K562 (cell line): Measurements from ENCODE around the gene PDIA5. TPM values are rescaled to one million over a fixed set of nuclear protein-coding genes. Genes with fewer than 3 reads are reported as not detected.

Source experiments
- ADNP ChIP-seq: fragments of 200-800 bp; sonication (Bioruptor generic); IDR thresholded peaks from 2 replicates; pipeline ENCODE4 v1.6.1; 2016; ENCODE audit warnings: missing genetic modification characterization, missing compliant biosample characterization
- CBFA2T3 ChIP-seq: fragments of 450-650 bp; IDR thresholded peaks from 2 replicates; pipeline ENCODE4 v1.6.1; 2017
- CTCFL ChIP-seq: IDR thresholded peaks from 2 replicates; pipeline ENCODE4 v1.6.1; 2011; ENCODE audit warnings: borderline replicate concordance, low read depth, mild to moderate bottlenecking, moderate library complexity, low read length; ENCODE audit not compliant: insufficient read depth, poor library complexity, severe bottlenecking
- EP400 ChIP-seq: fragments of 450-650 bp; IDR thresholded peaks from 2 replicates; pipeline ENCODE4 v1.6.1; 2017; ENCODE audit warnings: antibody characterized with exemption, mild to moderate bottlenecking, moderate library complexity
- HEY1 ChIP-seq: fragments of 250-450 bp; sonication (Bioruptor Pico); IDR thresholded peaks from 2 replicates; pipeline ENCODE4 v1.5.0; 2020; ENCODE audit warnings: mild to moderate bottlenecking, moderate library complexity, borderline replicate concordance
- HMGXB4 ChIP-seq: sonication (generic); formaldehyde crosslinking; IDR thresholded peaks from 2 replicates; pipeline ENCODE4 v1.8.1; 2023; ENCODE audit warnings: mild to moderate bottlenecking, missing genetic modification reagents
- KAT2B ChIP-seq: IDR thresholded peaks from one replicate; pipeline ENCODE4 v1.6.1; 2012; ENCODE audit warnings: low read depth, mild to moderate bottlenecking, control low read depth, inconsistent platforms, low read length, moderate library complexity
- KDM1A ChIP-seq, 2 experiments: fragments of 450-650 bp; IDR thresholded peaks; 2 replicates each; pipeline ENCODE4 v1.6.1; 2016; ENCODE audit warnings: mild to moderate bottlenecking in 2 of 2
- LARP7 ChIP-seq: fragments of 450-650 bp; IDR thresholded peaks from 2 replicates; pipeline ENCODE4 v1.6.1; 2016
- MAZ ChIP-seq, 2 experiments: fragments of 450-650 bp in 1 of 2; sonication (generic) in 1 of 2; formaldehyde crosslinking; IDR thresholded peaks in 1 of 2; conservative IDR thresholded peaks in 1 of 2; 2 replicates each; pipeline versions ENCODE4 v1.4.0 to v1.5.0; 2020; ENCODE audit warnings: mild to moderate bottlenecking in 1 of 2, missing genetic modification reagents in 1 of 2
- NFIX ChIP-seq: fragments of 250-450 bp; sonication (Bioruptor Pico); IDR thresholded peaks from 2 replicates; pipeline ENCODE4 v1.4.0; 2020; ENCODE audit warnings: low read depth, mild to moderate bottlenecking, moderate library complexity
- PCBP2 ChIP-seq: fragments of 200-400 bp; formaldehyde crosslinking; IDR thresholded peaks from 2 replicates; pipeline ENCODE4 v1.6.1; 2018; ENCODE audit warnings: low read length, low read depth, mild to moderate bottlenecking, moderate library complexity; ENCODE audit not compliant: poor library complexity, severe bottlenecking
- RBM25 ChIP-seq: fragments of 200-400 bp; formaldehyde crosslinking; IDR thresholded peaks from 2 replicates; pipeline ENCODE4 v1.6.1; 2018; ENCODE audit warnings: low read length, low read depth, moderate library complexity; ENCODE audit not compliant: severe bottlenecking
- RCOR1 ChIP-seq, 2 experiments: IDR thresholded peaks; 2 replicates each; pipeline ENCODE4 v1.6.1; 2012; ENCODE audit warnings: low read depth in 2 of 2, low read length in 2 of 2, borderline replicate concordance in 1 of 2, improper control_type of control experiment in 1 of 2
- SLC30A9 ChIP-seq: fragments of 250-450 bp; sonication (Bioruptor Pico); IDR thresholded peaks from 2 replicates; pipeline ENCODE4 v1.8.0; 2022; ENCODE audit warnings: mild to moderate bottlenecking, moderate library complexity
- TAF9B ChIP-seq: fragments of 450-650 bp; IDR thresholded peaks from 2 replicates; pipeline ENCODE4 v1.6.1; 2018; ENCODE audit warnings: mild to moderate bottlenecking; ENCODE audit not compliant: partially characterized antibody
- TEAD4 ChIP-seq, 2 experiments: sonication (generic) in 1 of 2; formaldehyde crosslinking in 1 of 2; IDR thresholded peaks; 2 replicates each; pipeline versions ENCODE4 v1.6.1 to v1.8.0; 2012 to 2022; ENCODE audit warnings: borderline replicate concordance in 1 of 2, inconsistent platforms in 1 of 2, low read length in 1 of 2, mild to moderate bottlenecking in 1 of 2, missing genetic modification reagents in 1 of 2
- ZBTB8A ChIP-seq: fragments of 450-650 bp; IDR thresholded peaks from 2 replicates; pipeline ENCODE4 v1.6.1; 2018; ENCODE audit warnings: mild to moderate bottlenecking, moderate library complexity; ENCODE audit not compliant: partially characterized antibody
- ZNF398 ChIP-seq: fragments of 250-450 bp; sonication (Bioruptor Pico); IDR thresholded peaks from 2 replicates; pipeline ENCODE4 v1.8.0; 2021; ENCODE audit warnings: moderate library complexity, mild to moderate bottlenecking, inconsistent platforms
- polyA plus RNA-seq, 8 experiments: library from polyadenylated mRNA; depleted of rRNA in 4 of 8; stranded (reverse) in 5 of 8; unstranded in 3 of 8; fragments of >200 nt; fragmentation: Nextera tagmentation in 2 of 8; fragmentation: Illumina TruSeq in 1 of 8; extraction: Ambion mirVana in 2 of 8; extraction: Trizol in 1 of 8; gene quantifications; 2 replicates each; pipeline versions ENCODE4 v1.2.1 to v1.2.3, GENCODE V29; 2011 to 2014; ENCODE audit warnings: inconsistent platforms in 1 of 8, missing spikeins in 1 of 8
- total RNA-seq, 7 experiments: library from RNA; depleted of rRNA in 6 of 7; stranded (reverse); fragments of >200 nt in 6 of 7; fragmentation: Illumina TruSeq in 2 of 7; extraction: Trizol in 2 of 7; gene quantifications; 2 replicates each; pipeline versions ENCODE4 v1.2.1 to v1.2.3, GENCODE V29; 2011 to 2021; ENCODE audit warnings: low replicate concordance in 1 of 7

PDIA5 gene
- total and polyA plus RNA-seq, 9 of the 15 experiments (the other 6 are each of a cell fraction or from before 2014, with no cell fraction given): 3.4 to 31.8 (median 19.6) TPM

- TF ChIP-seq CTCFL (no peak), CBFA2T3 (0 out of 2 replicates have a peak, but pooled peaks have one; percentile 7), KDM1A (IDR thresholded peaks at IDR 0.05) (peak; percentile 24 to 59; a peak in 3 of 4 replicates), RCOR1 (IDR thresholded peaks at IDR 0.05; ENCODE audit: borderline replicate concordance in 1 of 2, low read depth in 2 of 2, low read length in 2 of 2) (no peak), HEY1 (CRISPR knock-in tag) (no peak), ZNF398 (CRISPR knock-in tag) (no peak), MAZ (CRISPR knock-in tag; conservative IDR thresholded peaks at IDR 0.05 in 1 of 2, IDR thresholded peaks at IDR 0.05 in 1 of 2) (no peak), RBM25 (peak; percentile 91), LARP7 (no peak), PCBP2 (no peak), SLC30A9 (CRISPR knock-in tag) (no peak), ADNP (tag) (peak; percentile 38; the same call in 1 of the 2 replicates), TAF9B (no peak), KAT2B (no peak), HMGXB4 (CRISPR knock-in tag) (no peak), TEAD4 (IDR thresholded peaks at IDR 0.05; ENCODE audit: low read length) (no peak), TEAD4 (CRISPR knock-in tag; IDR thresholded peaks at IDR 0.05; ENCODE audit: borderline replicate concordance) (no peak), NFIX (CRISPR knock-in tag) (no peak), ZBTB8A (no peak), EP400 (no peak)
Observed at GRCh38 chr3:123076496-123077418, 9.9 kb downstream of the PDIA5 start (continued).
